ENCODE data around the gene TUT4. TPM values are rescaled to one million over a fixed set of nuclear protein-coding genes. Genes with fewer than 3 reads are reported as not detected.

Gene TUT4
- total RNA-seq, 1 donor from 2014 or later = 32.1 TPM

DNA sequence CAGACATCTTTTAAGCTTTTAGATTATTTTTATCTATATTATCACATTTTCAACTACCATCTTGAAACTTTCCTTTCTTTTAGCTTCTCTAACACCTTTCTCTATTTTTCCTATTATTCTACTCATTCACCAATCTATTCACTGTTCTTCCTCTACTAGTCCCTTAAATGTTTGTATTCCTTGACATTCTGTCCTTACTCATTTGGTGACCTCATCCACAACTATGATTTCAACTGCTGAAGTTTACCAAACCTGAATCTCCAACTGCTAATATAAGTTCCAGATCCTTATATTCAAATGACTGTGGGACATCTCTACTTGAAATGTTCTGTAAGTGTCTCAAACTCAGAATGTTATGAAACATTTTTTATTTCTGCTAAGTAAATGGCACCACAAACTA lies 49.2 kb downstream of the TUT4 start:
- no peak for DNase-seq (ENCODE audit: low read depth)
- TF ChIP-seq, protein P1, sequence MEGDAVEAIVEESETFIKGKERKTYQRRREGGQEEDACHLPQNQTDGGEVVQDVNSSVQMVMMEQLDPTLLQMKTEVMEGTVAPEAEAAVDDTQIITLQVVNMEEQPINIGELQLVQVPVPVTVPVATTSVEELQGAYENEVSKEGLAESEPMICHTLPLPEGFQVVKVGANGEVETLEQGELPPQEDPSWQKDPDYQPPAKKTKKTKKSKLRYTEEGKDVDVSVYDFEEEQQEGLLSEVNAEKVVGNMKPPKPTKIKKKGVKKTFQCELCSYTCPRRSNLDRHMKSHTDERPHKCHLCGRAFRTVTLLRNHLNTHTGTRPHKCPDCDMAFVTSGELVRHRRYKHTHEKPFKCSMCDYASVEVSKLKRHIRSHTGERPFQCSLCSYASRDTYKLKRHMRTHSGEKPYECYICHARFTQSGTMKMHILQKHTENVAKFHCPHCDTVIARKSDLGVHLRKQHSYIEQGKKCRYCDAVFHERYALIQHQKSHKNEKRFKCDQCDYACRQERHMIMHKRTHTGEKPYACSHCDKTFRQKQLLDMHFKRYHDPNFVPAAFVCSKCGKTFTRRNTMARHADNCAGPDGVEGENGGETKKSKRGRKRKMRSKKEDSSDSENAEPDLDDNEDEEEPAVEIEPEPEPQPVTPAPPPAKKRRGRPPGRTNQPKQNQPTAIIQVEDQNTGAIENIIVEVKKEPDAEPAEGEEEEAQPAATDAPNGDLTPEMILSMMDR (IDR thresholded peaks at IDR 0.05; ENCODE audit: insufficient read depth, low read length, poor library complexity, severe bottlenecking) = no peak
- no peaks in the 10 kb centered on the region for H3K27me3 ChIP-seq (ENCODE audit: control insufficient read depth, insufficient read depth, low read length)
- H3K36me3 ChIP-seq (ENCODE audit: control insufficient read depth, insufficient read depth, low read length) = no peaks in the 10 kb centered on the region
- no peak overlapping the region for H3K4me3 ChIP-seq (ENCODE audit: low read depth, low read length)

DNA sequence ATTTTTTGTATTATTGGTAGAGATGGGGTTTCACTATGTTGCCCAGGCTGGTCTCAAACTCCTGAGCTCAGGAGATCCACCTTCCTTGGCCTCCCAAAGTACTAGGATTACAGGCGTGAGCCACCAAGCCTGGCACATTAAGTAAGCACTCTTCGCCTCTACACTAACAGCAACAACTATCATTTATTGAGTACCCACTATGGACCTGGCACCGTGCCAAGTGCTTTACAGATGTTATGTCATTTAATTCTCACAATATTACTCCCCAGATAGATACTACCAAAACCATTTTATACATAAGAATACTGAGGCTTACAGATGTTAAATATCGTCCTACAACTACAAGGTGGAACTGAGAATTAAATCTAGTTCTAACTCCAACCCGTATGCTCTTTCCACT lies 50.1 kb downstream of the TUT4 start:
- Histone ChIP-seq H3K4me3 (ENCODE audit: low read depth, low read length) (no peak overlapping the region), H3K27me3 (ENCODE audit: control insufficient read depth, insufficient read depth, low read length) (no peaks in the 10 kb centered on the region), H3K36me3 (ENCODE audit: control insufficient read depth, insufficient read depth, low read length) (no peaks in the 10 kb centered on the region)
- no peak for DNase-seq (ENCODE audit: low read depth)
- TF ChIP-seq, protein P1 (IDR thresholded peaks at IDR 0.05; ENCODE audit: insufficient read depth, low read length, poor library complexity, severe bottlenecking) = no peak

DNA sequence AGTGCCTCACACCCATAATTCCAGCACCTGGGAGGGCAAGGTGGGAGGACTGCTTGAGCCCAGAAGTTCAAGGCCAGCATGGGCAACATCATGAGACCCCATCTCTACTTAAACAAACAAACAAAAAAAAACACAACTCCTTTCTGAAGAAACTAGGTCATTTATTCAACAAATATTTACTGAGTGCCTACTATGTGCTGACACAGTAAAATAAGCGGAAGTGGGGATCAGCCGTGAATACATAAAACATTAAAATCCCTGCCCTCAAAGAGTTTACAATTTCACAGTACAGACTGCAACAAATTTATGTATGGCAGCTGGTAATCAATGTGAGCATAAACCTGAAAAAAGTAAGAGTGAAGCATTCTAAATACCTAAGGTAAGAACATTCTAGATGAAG lies 65.3 kb downstream of the TUT4 start:
- TF ChIP-seq, protein P1 (IDR thresholded peaks at IDR 0.05; ENCODE audit: insufficient read depth, low read length, poor library complexity, severe bottlenecking) = no peak
- DNase-seq (ENCODE audit: low read depth) = no peak
- Histone ChIP-seq H3K27me3 (ENCODE audit: control insufficient read depth, insufficient read depth, low read length) (no peaks in the 10 kb centered on the region), H3K4me3 (ENCODE audit: low read depth, low read length) (no peak overlapping the region), H3K36me3 (ENCODE audit: control insufficient read depth, insufficient read depth, low read length) (no peaks in the 10 kb centered on the region)

DNA sequence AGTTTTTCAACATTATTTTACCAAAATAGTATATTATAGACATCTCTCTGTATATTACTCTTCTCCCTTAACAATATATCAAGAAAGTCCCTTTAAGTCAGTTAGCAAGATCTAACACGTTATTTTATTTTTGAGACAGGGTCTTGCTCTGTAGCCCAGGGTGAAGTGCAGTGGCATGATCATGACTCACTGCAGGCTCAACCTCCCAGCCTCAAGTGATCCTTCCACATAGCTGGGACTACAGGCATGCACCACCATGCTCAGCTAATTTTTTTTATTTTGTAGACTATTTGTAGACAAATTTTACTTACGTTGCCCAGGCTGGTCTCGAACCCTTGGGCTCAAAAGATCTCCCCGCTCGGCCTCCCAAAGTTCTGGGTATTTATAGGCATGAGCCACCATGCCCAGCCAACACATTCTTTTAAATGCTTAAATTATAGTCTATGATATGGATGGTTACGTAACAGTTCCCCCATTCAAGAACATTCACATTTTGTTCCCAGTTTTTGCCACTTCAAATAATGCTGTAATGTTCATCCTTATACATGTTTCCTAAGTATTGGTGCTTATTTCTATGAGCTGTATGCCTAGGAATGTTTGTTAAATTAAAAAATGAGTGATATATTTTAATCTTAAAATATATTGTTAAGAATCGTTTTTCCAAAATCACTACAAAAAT lies 70.4 kb downstream of the TUT4 start:
- Histone ChIP-seq H3K27me3 (ENCODE audit: control insufficient read depth, insufficient read depth, low read length) (no peaks in the 10 kb centered on the region), H3K4me3 (ENCODE audit: low read depth, low read length) (no peak overlapping the region), H3K36me3 (ENCODE audit: control insufficient read depth, insufficient read depth, low read length) (no peaks in the 10 kb centered on the region)
- TF ChIP-seq, protein P1 (IDR thresholded peaks at IDR 0.05; ENCODE audit: insufficient read depth, low read length, poor library complexity, severe bottlenecking) = no peak
- no peak for DNase-seq (ENCODE audit: low read depth)

DNA sequence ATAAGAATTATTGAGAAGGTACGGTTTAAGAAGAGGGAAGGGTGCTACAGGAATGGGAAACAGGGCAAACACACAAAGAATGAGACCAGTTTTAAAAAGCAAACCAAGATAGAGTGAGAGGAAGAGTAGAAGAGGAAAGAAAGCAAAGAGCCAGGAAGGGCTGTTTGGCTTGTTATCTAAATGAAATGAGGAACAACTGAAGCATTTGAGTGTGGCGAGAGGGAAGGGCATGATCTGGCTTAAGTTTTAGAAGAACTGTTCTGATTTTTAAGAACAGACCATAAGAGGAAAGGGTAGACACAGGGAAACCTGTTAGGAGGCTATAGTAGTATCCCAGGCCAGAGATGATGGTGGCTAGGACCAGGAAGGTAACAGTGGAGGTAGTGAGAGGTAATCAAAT lies 73.8 kb downstream of the TUT4 start:
- no peaks in the 10 kb centered on the region for H3K36me3 ChIP-seq (ENCODE audit: control insufficient read depth, insufficient read depth, low read length)
- no peak for DNase-seq (ENCODE audit: low read depth)
- H3K4me3 ChIP-seq (ENCODE audit: low read depth, low read length) = no peak overlapping the region
- TF ChIP-seq, protein P1 (IDR thresholded peaks at IDR 0.05; ENCODE audit: insufficient read depth, low read length, poor library complexity, severe bottlenecking) = no peak
- H3K27me3 ChIP-seq (ENCODE audit: control insufficient read depth, insufficient read depth, low read length) = no peaks in the 10 kb centered on the region

DNA sequence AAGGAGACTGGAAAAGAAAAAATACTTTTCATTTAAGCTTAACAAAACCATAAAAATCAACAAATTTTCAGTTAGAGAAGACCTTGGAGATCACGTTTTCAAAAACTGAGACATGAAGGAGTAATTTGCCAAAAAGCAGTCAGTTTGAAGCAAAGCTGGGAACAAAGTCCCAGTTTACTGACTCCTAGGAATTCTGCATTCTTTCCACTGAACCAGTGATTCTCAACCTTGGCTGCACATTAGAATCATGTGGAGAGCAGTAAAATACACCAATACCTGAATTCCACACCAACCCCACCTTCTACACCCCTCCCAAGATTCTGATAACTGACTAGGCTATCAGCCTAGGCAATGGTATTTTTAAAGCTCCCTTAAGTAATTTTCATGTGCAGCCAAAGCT lies 75.0 kb downstream of the TUT4 start:
- no peaks in the 10 kb centered on the region for H3K27me3 ChIP-seq (ENCODE audit: control insufficient read depth, insufficient read depth, low read length)
- no peak for DNase-seq (ENCODE audit: low read depth)
- TF ChIP-seq, protein P1 (IDR thresholded peaks at IDR 0.05; ENCODE audit: insufficient read depth, low read length, poor library complexity, severe bottlenecking) = no peak
- H3K36me3 ChIP-seq (ENCODE audit: control insufficient read depth, insufficient read depth, low read length) = no peaks in the 10 kb centered on the region
- H3K4me3 ChIP-seq (ENCODE audit: low read depth, low read length) = no peak overlapping the region

All from kidney epithelial cell (primary cell).